ENCODE measurements around the gene SZT2. TPM values are rescaled to one million over a fixed set of nuclear protein-coding genes. Genes with fewer than 3 reads are reported as not detected.

The SZT2 gene
- 10 to 100 TPM; 20.9 to 30.1 (median 21.6) TPM for polyA plus RNA-seq (ENCODE audit: insufficient read length in 3 of 3)
- long read RNA-seq, donor 1 = 0 reads
- long read RNA-seq, donor 2 = 0 reads
- long read RNA-seq, donor 3, partial matches to known transcripts = 0 of 2 reads
- long read RNA-seq, donor 3, other reads (novel, unspliced or antisense) = 0 of 2 reads
- long read RNA-seq, donor 4 = 0 reads
- long read RNA-seq, donor 5 = 0 reads
- long read RNA-seq, donor 6 = 0 reads
- long read RNA-seq, donor 7, partial matches to known transcripts = 33 of 89 reads
- long read RNA-seq, donor 7, other reads (novel, unspliced or antisense) = 55 of 89 reads
- long read RNA-seq, donor 8, partial matches to known transcripts = 0 of 3 reads
- long read RNA-seq, donor 8, other reads (novel, unspliced or antisense) = 0 of 3 reads
- long read RNA-seq, donor 9, partial matches to known transcripts = 18 of 46 reads
- long read RNA-seq, donor 9, other reads (novel, unspliced or antisense) = 28 of 46 reads
- long read RNA-seq, donor 10, partial matches to known transcripts = 20 of 53 reads
- long read RNA-seq, donor 10, other reads (novel, unspliced or antisense) = 33 of 53 reads
- long read RNA-seq, donor 11 = 0 reads
- long read RNA-seq, donor 12, partial matches to known transcripts = 13 of 63 reads
- long read RNA-seq, donor 12, other reads (novel, unspliced or antisense) = 50 of 63 reads
- long read RNA-seq, donor 13, partial matches to known transcripts = 0 of 1 reads
- long read RNA-seq, donor 13, other reads (novel, unspliced or antisense) = 0 of 1 reads
- long read RNA-seq, donor 14, partial matches to known transcripts = 37 of 95 reads
- long read RNA-seq, donor 14, other reads (novel, unspliced or antisense) = 58 of 95 reads
- long read RNA-seq, donor 15, partial matches to known transcripts = 0 of 10 reads
- long read RNA-seq, donor 15, other reads (novel, unspliced or antisense) = 10 of 10 reads
- long read RNA-seq, donor 16, partial matches to known transcripts = 106 of 280 reads
- long read RNA-seq, donor 16, other reads (novel, unspliced or antisense) = 171 of 280 reads

DNA sequence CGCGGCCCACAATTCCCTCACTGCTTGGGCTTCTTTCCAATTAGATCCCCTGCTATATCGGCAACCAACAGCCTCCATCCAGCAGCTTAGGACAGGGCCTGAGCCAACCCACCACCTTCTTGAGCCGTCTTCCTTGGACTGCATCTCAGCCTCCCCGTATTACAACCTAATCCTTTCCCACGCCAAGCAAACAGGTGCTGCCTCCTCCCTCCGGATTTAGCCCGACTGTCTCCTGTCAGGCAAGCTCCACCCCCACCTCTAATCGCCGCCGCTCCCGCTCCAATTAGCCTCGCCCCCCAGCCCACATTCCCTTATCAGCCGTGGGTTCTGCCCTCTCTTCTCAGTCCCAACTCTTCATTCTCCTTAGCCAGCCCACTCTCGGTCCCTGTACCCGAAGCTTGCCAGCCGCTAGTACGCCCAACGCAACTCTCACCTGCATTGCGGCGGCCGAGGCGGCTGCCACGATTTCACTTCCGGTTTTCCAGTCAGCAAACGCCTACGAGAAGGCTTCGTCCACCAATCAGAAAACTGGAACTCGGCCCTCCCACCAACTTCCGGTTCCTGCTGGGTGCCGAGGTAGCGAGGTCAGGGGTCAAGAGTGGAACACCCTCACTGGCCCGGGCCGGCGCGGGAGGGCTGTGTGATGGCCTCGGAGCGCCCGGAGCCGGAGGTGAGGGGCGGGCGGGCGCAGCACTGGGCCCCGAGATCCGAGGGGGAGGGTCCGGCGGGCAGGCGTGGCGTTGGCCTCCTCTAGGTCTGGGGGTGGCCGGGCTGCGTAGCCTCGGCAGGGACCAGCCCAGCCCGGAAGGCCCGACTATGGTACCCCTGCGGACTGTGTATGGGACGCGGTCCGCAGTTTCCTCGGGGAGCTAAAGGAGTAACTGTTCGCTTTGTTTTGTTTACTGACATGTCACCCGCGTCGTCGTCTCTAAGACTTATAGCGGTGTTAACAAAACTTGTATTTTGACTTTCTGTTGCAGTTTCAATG, at the start of gene SZT2, which contains the start of gene MED8:
TSS of gene SZT2 (plus strand) at position 574 of the 988 bp plus-strand sequence. CDS start at position 644, 70 bp downstream.
TSS of gene MED8 (minus strand) at position 475 of the 988 bp plus-strand sequence. CDS start at position 439, 36 bp downstream.
- DNase-seq (ENCODE audit: extremely low read depth in 1 of 11, low read depth in 9 of 11, low spot score in 4 of 11) = peak; percentile 84 to 96 (median 93)

DNA sequence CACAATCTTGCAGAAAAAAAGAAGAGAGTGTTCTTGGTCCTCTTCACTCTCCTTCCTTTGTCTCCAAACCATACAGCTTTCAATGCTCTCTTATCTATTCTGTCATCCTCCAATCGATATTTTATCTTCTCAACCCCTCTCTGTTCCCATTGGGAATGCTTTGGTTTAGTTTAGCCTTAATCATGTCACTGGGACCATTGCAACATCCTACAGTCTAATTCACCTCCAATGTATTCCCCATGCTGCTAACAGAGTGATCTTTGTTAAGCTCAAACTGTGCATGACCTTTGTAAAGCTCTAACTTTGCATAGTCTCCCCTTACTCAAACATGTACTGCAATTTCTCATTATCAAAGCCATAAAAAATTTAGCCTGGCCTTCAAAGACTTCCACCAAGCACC, 49.1 kb upstream of the SZT2 start:
- no peak for DNase-seq (ENCODE audit: extremely low read depth in 1 of 11, low read depth in 9 of 11, low spot score in 4 of 11)

DNA sequence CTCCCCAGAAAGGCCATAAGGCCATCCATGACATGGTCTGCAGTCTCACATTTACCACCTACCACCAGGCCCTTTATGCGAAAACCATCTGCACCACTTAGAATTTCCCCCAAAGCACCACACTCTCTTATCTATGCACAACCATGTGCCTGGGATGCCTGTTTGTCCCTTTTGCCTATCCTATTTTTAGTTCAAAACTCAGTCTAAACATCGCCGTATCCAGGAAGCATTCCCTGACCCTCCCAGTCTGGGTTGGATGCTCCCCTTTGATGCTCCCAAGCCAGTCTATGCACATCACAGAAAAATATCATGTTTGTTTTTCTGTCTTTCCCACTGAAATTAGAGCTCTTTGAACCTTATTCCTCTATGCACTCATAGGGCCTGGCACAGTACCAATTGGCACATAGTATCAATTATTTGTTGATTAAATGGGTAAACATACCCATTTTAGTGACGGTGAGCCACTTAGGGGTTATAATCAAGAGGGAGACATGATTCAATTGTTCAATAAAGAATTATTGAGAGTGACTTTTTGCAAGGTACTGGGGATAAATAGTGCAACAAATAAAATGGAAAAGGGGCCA, 45.3 kb upstream of the SZT2 start:
- no peak for DNase-seq (ENCODE audit: extremely low read depth in 1 of 11, low read depth in 9 of 11, low spot score in 4 of 11)

DNA sequence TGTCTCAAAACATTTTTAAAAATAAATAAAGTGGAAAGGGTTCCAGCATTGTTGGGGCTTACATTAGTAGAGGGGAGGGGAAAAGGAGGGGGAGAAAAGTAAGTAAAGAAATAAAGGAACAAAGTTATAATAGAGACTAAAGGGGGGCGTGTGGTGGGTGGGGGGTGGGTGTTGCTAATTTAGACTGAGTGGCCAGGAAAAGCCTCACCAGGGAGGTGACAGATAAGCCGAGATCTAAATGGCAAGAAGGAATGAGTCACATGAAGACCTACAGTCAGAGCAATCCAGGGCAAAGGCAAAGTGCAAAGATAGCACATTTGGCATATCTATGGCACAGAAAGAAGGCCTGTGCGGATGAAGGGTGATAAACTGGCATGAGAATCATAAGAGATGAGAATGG, 44.6 kb upstream of the SZT2 start:
- no peak for DNase-seq (ENCODE audit: extremely low read depth in 1 of 11, low read depth in 9 of 11, low spot score in 4 of 11)

DNA sequence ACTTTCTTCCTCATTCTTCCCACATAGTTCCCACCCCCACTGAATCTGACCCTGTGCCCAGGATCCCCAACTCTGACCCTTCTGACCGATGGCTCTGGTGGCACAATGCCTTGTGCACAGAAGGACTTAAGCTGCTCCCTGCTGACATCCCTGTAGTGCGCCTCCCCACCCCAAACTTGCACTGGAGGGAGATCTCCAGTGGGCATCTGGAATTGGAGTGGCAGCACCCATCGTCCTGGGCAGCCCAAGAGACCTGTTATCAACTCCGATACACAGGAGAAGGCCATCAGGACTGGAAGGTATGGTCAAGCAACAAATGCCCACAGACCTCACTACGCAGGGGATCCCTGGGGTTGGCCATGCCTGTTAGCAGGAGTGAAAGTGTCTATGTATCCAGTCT, 43.1 kb upstream of the SZT2 start:
- DNase-seq (ENCODE audit: extremely low read depth in 1 of 11, low read depth in 9 of 11, low spot score in 4 of 11) = no peak

- peak in 2 of 11 donors; percentile 12 to 25 for DNase-seq (ENCODE audit: extremely low read depth in 1 of 11, low read depth in 9 of 11, low spot score in 4 of 11)
Measured at GRCh38 chr1:43348343-43348808, 41.3 kb upstream of the SZT2 start.

DNA sequence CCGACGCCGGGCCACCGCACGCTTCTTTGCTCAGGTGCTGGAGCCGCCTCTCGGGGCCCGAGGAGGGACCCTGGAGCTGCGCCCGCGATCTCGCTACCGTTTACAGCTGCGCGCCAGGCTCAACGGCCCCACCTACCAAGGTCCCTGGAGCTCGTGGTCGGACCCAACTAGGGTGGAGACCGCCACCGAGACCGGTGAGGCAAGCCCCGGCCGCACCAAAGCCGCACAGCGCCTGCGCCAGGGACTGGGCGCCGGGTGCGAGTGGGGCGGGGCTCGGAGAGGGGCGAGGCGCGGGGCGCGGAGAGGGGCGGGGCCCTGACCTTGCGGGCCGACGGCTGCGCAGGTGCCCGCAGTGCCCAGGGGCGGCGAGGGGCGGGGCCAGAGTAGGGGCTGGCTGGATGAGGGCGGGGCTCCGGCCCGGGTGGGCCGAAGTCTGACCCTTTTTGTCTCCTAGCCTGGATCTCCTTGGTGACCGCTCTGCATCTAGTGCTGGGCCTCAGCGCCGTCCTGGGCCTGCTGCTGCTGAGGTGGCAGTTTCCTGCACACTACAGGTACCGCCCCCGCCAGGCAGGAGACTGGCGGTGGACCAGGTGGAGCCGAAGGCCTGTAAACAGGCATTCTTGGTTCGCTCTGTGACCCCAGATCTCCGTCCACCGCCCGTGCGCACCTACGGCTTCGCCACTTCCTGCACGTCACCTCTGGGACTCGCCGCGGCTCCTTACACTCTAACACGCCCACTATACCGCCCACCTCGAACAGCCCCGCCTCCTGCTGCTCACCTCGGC, 40.7 kb upstream of the SZT2 start:
- DNase-seq (ENCODE audit: extremely low read depth in 1 of 11, low read depth in 9 of 11, low spot score in 4 of 11) = peak; percentile 48 to 84 (median 75)

DNA sequence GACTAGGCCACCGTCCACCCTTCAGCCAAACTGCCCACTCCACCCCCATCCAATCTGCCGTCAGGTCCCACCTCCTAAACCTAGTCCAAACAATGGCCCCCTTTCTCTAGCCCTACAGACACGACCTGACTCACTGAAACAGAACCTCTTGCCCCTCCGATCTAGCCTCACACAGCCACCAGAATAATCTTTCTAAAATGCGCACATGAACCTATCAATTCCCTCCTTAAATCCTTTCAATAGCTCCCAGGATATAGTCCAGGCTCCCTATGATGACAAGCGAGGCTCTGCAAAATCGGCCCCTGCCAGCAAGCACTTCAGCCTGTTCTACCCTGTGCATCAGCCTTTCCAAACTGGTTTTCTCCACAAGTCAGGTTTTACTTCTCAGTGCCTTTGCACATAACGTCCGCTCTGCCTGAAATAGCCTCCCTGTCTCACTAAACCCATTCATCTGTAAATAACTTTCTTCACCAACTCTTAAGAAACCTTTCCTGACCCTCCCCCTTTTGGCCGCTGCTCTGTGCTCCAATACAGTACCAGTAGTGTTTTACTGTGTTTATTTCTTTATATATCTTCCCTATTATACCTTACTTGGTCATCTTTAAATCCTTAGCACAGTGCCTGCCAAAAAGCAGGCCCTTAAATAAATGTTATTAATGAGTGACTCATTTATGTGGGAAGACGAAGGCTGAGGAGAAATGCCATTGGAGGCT, 39.9 kb upstream of the SZT2 start:
- DNase-seq (ENCODE audit: extremely low read depth in 1 of 11, low read depth in 9 of 11, low spot score in 4 of 11) = no peak

DNA sequence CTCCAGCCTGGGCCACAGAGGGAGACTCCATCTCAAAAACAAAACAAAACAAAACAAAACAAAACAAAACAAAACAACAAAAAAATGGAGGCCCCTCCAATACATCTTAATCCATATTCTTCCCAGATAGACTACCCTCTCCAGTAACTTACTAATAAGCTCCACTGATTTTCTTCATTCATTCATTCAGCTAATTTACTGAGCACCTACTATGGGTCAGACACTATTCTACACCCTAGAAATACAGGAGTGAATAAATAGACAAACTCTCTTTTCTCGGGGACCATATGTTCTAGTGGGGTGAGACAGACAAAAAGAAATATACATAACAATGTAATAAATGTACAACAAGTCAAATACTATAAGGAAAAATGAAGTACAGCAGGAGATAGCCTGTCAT, 38.7 kb upstream of the SZT2 start:
- DNase-seq (ENCODE audit: extremely low read depth in 1 of 11, low read depth in 9 of 11, low spot score in 4 of 11) = no peak

DNA sequence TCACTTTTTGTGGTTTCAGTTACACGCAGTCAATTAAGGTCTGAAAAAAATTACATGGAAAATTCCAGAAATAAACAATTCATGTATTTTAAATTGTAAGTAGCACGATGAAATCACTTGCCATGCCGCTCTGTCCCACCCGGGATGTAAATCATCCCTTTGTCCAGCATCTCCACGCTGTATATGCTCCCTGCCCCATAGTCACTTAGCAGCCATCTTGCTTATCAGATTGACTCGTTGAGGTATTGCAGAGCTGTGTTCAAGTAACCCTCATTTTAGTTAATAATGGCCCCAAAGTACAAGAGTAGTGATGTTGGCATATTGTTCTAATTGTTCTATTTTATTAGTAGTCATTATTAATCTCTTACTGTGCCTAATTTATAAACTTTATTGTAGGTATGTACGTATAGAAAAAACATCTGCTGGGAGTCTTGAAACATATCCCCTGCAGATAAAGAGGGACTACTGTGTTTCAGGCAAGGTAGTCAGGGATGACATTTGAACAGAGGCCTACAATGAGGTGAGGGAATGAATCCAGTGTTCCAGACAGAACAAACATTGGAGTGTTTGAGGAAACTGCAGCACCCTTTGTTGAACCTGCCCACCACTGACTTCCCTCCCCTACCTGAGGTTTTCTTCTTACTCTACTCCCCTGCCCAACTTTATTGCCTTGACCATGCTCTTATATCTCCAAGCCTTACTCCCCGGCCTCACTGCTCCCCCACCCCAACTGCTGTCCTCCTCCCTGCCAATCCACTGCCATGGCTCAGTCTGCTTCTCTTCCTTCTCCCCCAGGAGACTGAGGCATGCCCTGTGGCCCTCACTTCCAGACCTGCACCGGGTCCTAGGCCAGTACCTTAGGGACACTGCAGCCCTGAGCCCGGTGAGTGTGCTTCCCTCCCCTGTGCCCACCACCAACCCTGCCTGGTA, 38.0 kb upstream of the SZT2 start:
- no peak for DNase-seq (ENCODE audit: extremely low read depth in 1 of 11, low read depth in 9 of 11, low spot score in 4 of 11)

DNA sequence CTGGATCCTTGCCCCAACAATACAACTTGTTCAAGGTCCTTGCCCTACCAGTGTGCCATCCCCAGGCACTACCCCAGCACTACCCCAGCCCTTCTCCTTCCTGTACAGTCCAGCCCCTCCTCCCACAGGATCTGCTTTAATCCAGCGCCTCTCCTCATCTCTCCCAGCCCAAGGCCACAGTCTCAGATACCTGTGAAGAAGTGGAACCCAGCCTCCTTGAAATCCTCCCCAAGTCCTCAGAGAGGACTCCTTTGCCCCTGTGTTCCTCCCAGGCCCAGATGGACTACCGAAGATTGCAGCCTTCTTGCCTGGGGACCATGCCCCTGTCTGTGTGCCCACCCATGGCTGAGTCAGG, 37.4 kb upstream of the SZT2 start:
- DNase-seq (ENCODE audit: extremely low read depth in 1 of 11, low read depth in 9 of 11, low spot score in 4 of 11) = no peak

- DNase-seq (ENCODE audit: extremely low read depth in 1 of 11, low read depth in 9 of 11, low spot score in 4 of 11) = no peak
Measured at GRCh38 chr1:43352881-43353280, 36.8 kb upstream of the SZT2 start.

GRCh38 chr1:43354471-43354870, 35.2 kb upstream of the SZT2 start:
- no peak for DNase-seq (ENCODE audit: extremely low read depth in 1 of 11, low read depth in 9 of 11, low spot score in 4 of 11)

GRCh38 chr1:43354936-43355335, 34.8 kb upstream of the SZT2 start:
- no peak for DNase-seq (ENCODE audit: extremely low read depth in 1 of 11, low read depth in 9 of 11, low spot score in 4 of 11)

DNA sequence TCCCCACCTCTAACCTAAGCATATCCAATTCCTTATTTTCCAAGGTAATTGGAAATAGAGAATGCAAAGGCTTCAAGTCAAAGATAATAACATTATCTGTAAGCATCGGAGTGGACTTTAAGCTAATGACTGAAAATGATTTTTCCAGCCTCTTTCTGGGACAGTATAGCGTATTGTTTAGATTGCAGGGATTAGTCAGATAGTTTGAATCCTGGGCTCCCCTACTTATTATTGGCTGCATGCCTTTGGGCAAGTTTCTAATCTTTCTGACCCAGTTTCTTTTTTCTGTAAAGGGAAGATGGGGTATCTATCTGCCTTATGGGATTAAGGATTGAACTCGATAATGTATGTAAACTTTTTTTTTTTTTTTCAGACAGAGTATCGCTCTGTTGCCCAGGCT, 32.4 kb upstream of the SZT2 start:
- no peak for DNase-seq (ENCODE audit: extremely low read depth in 1 of 11, low read depth in 9 of 11, low spot score in 4 of 11)
